Vein endothelial cell (primary cell): ENCODE measurements around the gene ZNF774. TPM values are rescaled to one million over a fixed set of nuclear protein-coding genes. Genes with fewer than 3 reads are reported as not detected.

Experiments used
- small RNA-seq: library from RNA; depleted of rRNA; stranded (forward); fragments of <200 nt; gene quantifications from one replicate; pipeline ENCODE3, GENCODE V24; 2012
- total RNA-seq: library from RNA; depleted of rRNA; stranded (reverse); fragments of >200 nt; gene quantifications from 2 replicates; pipeline ENCODE4 v1.2.3, GENCODE V29; 2012

Gene ZNF774
- total RNA-seq: 0.98 and 1.4 TPM in 2 replicates

GRCh38 chr15:90352107-90352893 is at the start of gene ZNF774:
Gene ZNF774 (plus strand): TSS chr15:90352284. CDS start chr15:90354661, 2,377 bp downstream.

GRCh38 chr15:90387534-90388461 is 35.7 kb downstream of the ZNF774 start, which contains the start of gene IQGAP1:
Gene IQGAP1 (plus strand): TSS chr15:90388242. CDS start chr15:90388342, 100 bp downstream.

Small RNAs within 50 kb of the gene (small RNA-seq; reads per million reads assigned to genes)
- gene NDUFA3P4: not detected

Other genes with a start within 250 kb of the ZNF774 start
- gene IDH2, start 249.8 kb upstream of the ZNF774 start, total RNA-seq: 86.3 and 130 TPM in 2 replicates
- 7.5 and 8.8 TPM in 2 replicates for gene SEMA4B, start 151.0 kb upstream of the ZNF774 start, total RNA-seq
- 28.2 and 31.4 TPM in 2 replicates for gene CIB1, start 118.3 kb upstream of the ZNF774 start, total RNA-seq
- gene GDPGP1, start 118.1 kb upstream of the ZNF774 start, total RNA-seq: 10.1 and 11.8 TPM in 2 replicates
- 0.38 TPM in 1 of 2 replicates, not detected in the other for gene TTLL13, start 102.7 kb upstream of the ZNF774 start, total RNA-seq
- gene NGRN, start 86.6 kb upstream of the ZNF774 start, total RNA-seq: 49.5 and 54.5 TPM in 2 replicates
- 252 and 323 TPM in 2 replicates for gene IQGAP1, start 36.0 kb downstream of the ZNF774 start, total RNA-seq
- gene CRTC3, start 177.6 kb downstream of the ZNF774 start, total RNA-seq: 15.8 and 17.6 TPM in 2 replicates